B cell (primary cell): Measurements from ENCODE around the gene PACSIN2. TPM values are rescaled to one million over a fixed set of nuclear protein-coding genes. Genes with fewer than 3 reads are reported as not detected.
A peak's percentile ranks its signal among the peaks of the same experiment; 100 is the strongest.

Experiments used
- ATAC-seq: fragments of 200-7000 bp; cut with Tn5 transposase; one replicate; pipeline ENCODE4 v1.10.0; 2021; ENCODE audit warnings: low read depth, mild to moderate bottlenecking, moderate number of reproducible peaks, moderate library complexity
- CTCF ChIA-PET: fragments of 350-600 bp; sonication (Branson Sonifier 250); formaldehyde crosslinking; loops from one replicate; lab custom pipeline; 2021; ENCODE audit warnings: antibody characterized with exemption, inconsistent platforms; lab: Charles Lee
- POLR2A ChIA-PET: fragments of 350-600 bp; sonication (Branson Sonifier 250); formaldehyde crosslinking; loops from one replicate; lab custom pipeline; 2021; ENCODE audit warnings: antibody characterized with exemption; lab: Charles Lee
- DNase-seq: peaks from one replicate; pipeline ENCODE4 v3.0.0; 2013
- H2AFZ ChIP-seq: 2 replicates; pipeline ENCODE4 v1.6.1; 2012; ENCODE audit warnings: mild to moderate bottlenecking, low read depth, low read length; ENCODE audit not compliant: insufficient read depth, poor library complexity, severe bottlenecking
- H3K27ac ChIP-seq, 2 donors: 1 replicate in 1 of 2; 2 replicates in 1 of 2; pipeline ENCODE4 v1.5.1; 2012 to 2013; ENCODE audit warnings: low read length in 2 of 2, mild to moderate bottlenecking in 2 of 2, moderate library complexity in 1 of 2
- H3K27me3 ChIP-seq, 4 experiments: fragments of 200-600 bp in 1 of 4; sonication (generic) in 1 of 4; replicated peaks in 1 of 4; 1 replicate in 2 of 4; 2 replicates in 2 of 4; pipeline versions ENCODE4 v1.6.1 to v1.7.0; 2013 to 2016; ENCODE audit warnings: low read length in 3 of 4, mild to moderate bottlenecking in 2 of 4, mixed read lengths in 1 of 4, moderate library complexity in 1 of 4; ENCODE audit not compliant: insufficient read depth in 4 of 4, control insufficient read depth in 3 of 4; ENCODE audit errors: control extremely low read depth in 1 of 4
- H3K36me3 ChIP-seq, 2 experiments: replicated peaks in 1 of 2; 1 replicate in 1 of 2; 2 replicates in 1 of 2; pipeline versions ENCODE4 v1.6.1 to v1.7.1; 2013; ENCODE audit warnings: low read length in 1 of 2; ENCODE audit not compliant: insufficient read depth in 2 of 2, control insufficient read depth in 1 of 2; ENCODE audit errors: control extremely low read depth in 1 of 2, extremely low read depth in 1 of 2
- H3K4me1 ChIP-seq, 2 donors: fragments of 200-600 bp in 1 of 2; sonication (generic) in 1 of 2; 1 replicate in 1 of 2; 2 replicates in 1 of 2; pipeline versions ENCODE4 v1.5.1 to v1.6.1; 2013 to 2017; ENCODE audit warnings: low read length in 2 of 2; ENCODE audit not compliant: control insufficient read depth in 2 of 2, insufficient read depth in 2 of 2
- H3K4me2 ChIP-seq: replicated peaks from 2 replicates; pipeline ENCODE3; 2012; ENCODE audit warnings: mild to moderate bottlenecking, low read depth, low read length; ENCODE audit not compliant: poor library complexity, severe bottlenecking
- H3K4me3 ChIP-seq, 5 experiments: fragments of 200-600 bp in 1 of 5; sonication (generic) in 1 of 5; 1 replicate in 3 of 5; 2 replicates in 2 of 5; pipeline versions ENCODE4 v1.5.1 to v1.7.0; 2011 to 2016; ENCODE audit warnings: low read length in 4 of 5, mild to moderate bottlenecking in 4 of 5, low read depth in 2 of 5, control low read depth in 1 of 5, moderate library complexity in 1 of 5; ENCODE audit not compliant: insufficient read depth in 1 of 5; ENCODE audit errors: control extremely low read depth in 1 of 5, extremely low read depth in 1 of 5
- H3K79me2 ChIP-seq: fragments of 200-600 bp; sonication (generic); one replicate; pipeline ENCODE4 v1.6.0; 2016; ENCODE audit warnings: low read length; ENCODE audit not compliant: control insufficient read depth, insufficient read depth
- H3K9ac ChIP-seq: fragments of 200-600 bp; sonication (generic); 2 replicates; pipeline ENCODE4 v1.6.1; 2017; ENCODE audit warnings: mild to moderate bottlenecking, low read length, moderate library complexity
- H3K9me3 ChIP-seq, 3 donors: one replicate each; pipeline versions ENCODE4 v1.6.1 to v1.7.1; 2013; ENCODE audit warnings: low read length in 2 of 3; ENCODE audit not compliant: control insufficient read depth in 2 of 3, insufficient read depth in 1 of 3; ENCODE audit errors: control extremely low read depth in 1 of 3
- H4K20me1 ChIP-seq: 2 replicates; pipeline ENCODE4 v1.6.0; 2012; ENCODE audit warnings: mild to moderate bottlenecking, low read length; ENCODE audit not compliant: insufficient read depth, control insufficient read depth, poor library complexity, severe bottlenecking
- H3K27ac Mint-ChIP-seq: one replicate; pipeline ENCODE4 v1.8.0; 2021; ENCODE audit warnings: mixed read lengths
- H3K27me3 Mint-ChIP-seq: one replicate; pipeline ENCODE4 v1.8.0; 2021; ENCODE audit warnings: mixed read lengths
- H3K4me1 Mint-ChIP-seq: one replicate; pipeline ENCODE4 v1.8.0; 2021; ENCODE audit warnings: mixed read lengths
- H3K4me3 Mint-ChIP-seq: one replicate; pipeline ENCODE4 v1.8.0; 2021; ENCODE audit warnings: mixed read lengths
- H3K9me3 Mint-ChIP-seq: one replicate; pipeline ENCODE4 v1.8.0; 2022; ENCODE audit warnings: mixed read lengths; ENCODE audit not compliant: insufficient read depth
- EZH2 ChIP-seq: IDR thresholded peaks from 2 replicates; pipeline ENCODE4 v1.6.1; 2012; ENCODE audit warnings: borderline replicate concordance, low read depth, mild to moderate bottlenecking, moderate library complexity, low read length; ENCODE audit not compliant: insufficient read depth, poor library complexity, severe bottlenecking
- WGBS: methylation state at CpG from one replicate; pipeline ENCODE4 v1.1.5; 2013; ENCODE audit warnings: missing lambda C conversion rate; ENCODE audit not compliant: insufficient coverage; 5-methylcytosine and 5-hydroxymethylcytosine counted together
- intact Hi-C: fragments of 100-400 bp; cut with micrococcal nuclease; formaldehyde crosslinking; loops from one replicate; pipeline ENCODE4 v1.10.0; 2022
- polyA plus RNA-seq: library from polyadenylated mRNA; depleted of rRNA; stranded (reverse); fragments of >200 nt; gene quantifications from 2 replicates; pipeline ENCODE4 v1.2.3, GENCODE V29; 2012
- total RNA-seq, 2 donors: library from RNA; stranded (reverse); fragments of 120-200 nt in 1 of 2; gene quantifications; 1 replicate in 1 of 2; 2 replicates in 1 of 2; pipeline versions ENCODE4 v1.2.3 to v1.2.4, GENCODE V29; 2013 to 2022
- TF ChIP-seq, protein P1 (sequence below): fragments of 200-600 bp; IDR thresholded peaks from one replicate; pipeline ENCODE4 v1.8.0; 2022; ENCODE audit warnings: antibody characterized with exemption, mild to moderate bottlenecking

The PACSIN2 gene
- total and polyA plus RNA-seq, 2 donors (not counting 1 experiment from before 2014, with no cell fraction given), result 26.9 to 59.3 TPM

DNA sequence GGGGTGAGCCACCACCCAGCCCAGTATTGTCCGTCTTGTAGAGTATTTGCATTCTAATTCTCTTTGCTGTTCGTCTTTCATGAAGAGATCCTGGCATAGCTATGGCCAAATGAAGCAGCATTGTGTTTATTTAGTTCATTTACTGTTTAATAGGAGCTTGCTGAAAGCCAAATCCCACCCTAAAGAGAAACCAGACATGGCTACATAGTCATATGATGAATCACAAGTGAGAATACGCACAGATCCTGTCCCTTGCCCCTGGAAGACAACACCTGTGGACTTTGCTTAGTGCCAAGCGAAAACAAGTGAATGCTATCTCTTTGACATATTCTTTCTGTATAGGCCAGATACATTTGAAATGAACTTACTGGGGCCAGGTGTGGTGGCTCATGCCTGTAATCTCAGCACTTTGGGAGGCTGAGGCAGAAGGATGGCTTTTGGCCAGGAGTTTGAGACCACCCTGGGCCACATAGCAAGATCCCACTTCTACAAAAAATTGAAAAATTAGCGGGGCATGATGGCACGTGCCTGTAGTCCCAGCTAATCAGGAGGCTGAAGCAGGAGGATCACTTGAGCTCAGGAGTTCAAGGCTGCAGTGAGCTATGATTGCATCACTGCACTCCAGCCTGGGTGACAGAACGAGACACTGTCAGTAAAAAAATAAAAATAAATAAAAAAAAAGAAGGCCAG, 152.8 kb downstream of the PACSIN2 start:
- Histone ChIP-seq H2AFZ (no peak overlapping the region), H3K79me2 (no peaks in the 10 kb centered on the region), H3K27ac (no peak overlapping the region), H4K20me1 (no peaks in the 10 kb centered on the region), H3K27me3 (no peaks in the 10 kb centered on the region), H3K9me3 (peaks cover 0 to 23% (median 3%) of the 10 kb centered on the region in 3 donors), H3K36me3 (no peaks in the 10 kb centered on the region), H3K4me1 (peaks cover 26 to 47% of the 10 kb centered on the region in 2 donors), H3K4me3 (no peak overlapping the region), H3K9ac (no peak overlapping the region), H3K4me2 (no peak overlapping the region)
- CTCF ChIA-PET, result interaction anchor here (0.6 to 1.9 kb wide), 5 partner anchors 9 to 228 kb away, joined by 3 to 7 read pairs (median 3); no protein-coding TSS in a partner anchor
- Mint-ChIP-seq H3K4me1 (peaks cover 36% of the 10 kb centered on the region), H3K27ac (peak overlapping the region; percentile 33), H3K27me3 (no peaks in the 10 kb centered on the region), H3K4me3 (peak overlapping the region; percentile 10), H3K9me3 (peaks cover 6% of the 10 kb centered on the region)
- 100% methylated on average over 4 of the region's 7 CpGs for WGBS
- no peak for ATAC-seq
- no peak for TF ChIP-seq EZH2
- TF ChIP-seq, protein P1, sequence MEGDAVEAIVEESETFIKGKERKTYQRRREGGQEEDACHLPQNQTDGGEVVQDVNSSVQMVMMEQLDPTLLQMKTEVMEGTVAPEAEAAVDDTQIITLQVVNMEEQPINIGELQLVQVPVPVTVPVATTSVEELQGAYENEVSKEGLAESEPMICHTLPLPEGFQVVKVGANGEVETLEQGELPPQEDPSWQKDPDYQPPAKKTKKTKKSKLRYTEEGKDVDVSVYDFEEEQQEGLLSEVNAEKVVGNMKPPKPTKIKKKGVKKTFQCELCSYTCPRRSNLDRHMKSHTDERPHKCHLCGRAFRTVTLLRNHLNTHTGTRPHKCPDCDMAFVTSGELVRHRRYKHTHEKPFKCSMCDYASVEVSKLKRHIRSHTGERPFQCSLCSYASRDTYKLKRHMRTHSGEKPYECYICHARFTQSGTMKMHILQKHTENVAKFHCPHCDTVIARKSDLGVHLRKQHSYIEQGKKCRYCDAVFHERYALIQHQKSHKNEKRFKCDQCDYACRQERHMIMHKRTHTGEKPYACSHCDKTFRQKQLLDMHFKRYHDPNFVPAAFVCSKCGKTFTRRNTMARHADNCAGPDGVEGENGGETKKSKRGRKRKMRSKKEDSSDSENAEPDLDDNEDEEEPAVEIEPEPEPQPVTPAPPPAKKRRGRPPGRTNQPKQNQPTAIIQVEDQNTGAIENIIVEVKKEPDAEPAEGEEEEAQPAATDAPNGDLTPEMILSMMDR, result no peak
- intact Hi-C loops, result loop anchor here (10.0 kb wide), 1 partner anchor 273 kb away; no protein-coding TSS in a partner anchor
- POLR2A ChIA-PET, result interaction anchor here (0.6 to 0.9 kb wide), 5 partner anchors 62 to 308 kb away, joined by 3 to 7 read pairs (median 3); partner anchors contain the start of gene SERHL2
- DNase-seq, result no peak

DNA sequence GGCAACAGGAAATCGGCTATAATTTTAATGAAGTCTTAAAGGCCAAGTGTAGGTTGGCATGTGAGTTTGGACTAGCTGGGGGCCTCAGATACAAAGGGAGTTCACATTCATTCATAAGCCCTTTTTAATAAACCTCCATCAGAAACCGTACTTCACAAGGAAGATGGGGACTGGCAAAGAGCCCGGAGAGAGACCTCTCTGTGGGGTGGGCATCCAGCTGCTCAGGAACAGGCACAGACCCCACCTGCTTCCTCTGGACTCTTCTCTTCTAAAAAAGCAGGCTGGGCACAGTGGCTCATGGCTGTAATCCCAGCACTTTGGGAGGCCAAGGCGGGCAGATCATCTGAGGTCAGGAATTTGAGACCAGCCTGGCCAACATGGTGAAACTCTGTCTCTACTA, 154.0 kb downstream of the PACSIN2 start:
- H3K4me2 ChIP-seq, result peak overlapping the region; percentile 45
- no peaks in the 10 kb centered on the region for H3K27me3 Mint-ChIP-seq

More for the DNA sequence above, 154.0 kb downstream of the PACSIN2 start:
- Histone ChIP-seq H3K36me3 (no peaks in the 10 kb centered on the region), H3K4me3 (no peak overlapping the region), H3K4me1 (peaks cover 29 to 52% of the 10 kb centered on the region in 2 donors), H3K9me3 (peaks cover 0 to 23% (median 3%) of the 10 kb centered on the region in 3 donors), H2AFZ (no peak overlapping the region), H3K27me3 (no peaks in the 10 kb centered on the region), H3K79me2 (peaks cover 6% of the 10 kb centered on the region), H3K27ac (peak overlapping the region; percentile 12 to 47), H4K20me1 (peaks cover 5% of the 10 kb centered on the region), H3K9ac (no peak overlapping the region)
- Mint-ChIP-seq H3K4me3 (peak overlapping the region; percentile 53), H3K4me1 (peaks cover 40% of the 10 kb centered on the region), H3K9me3 (peaks cover 6% of the 10 kb centered on the region), H3K27ac (peak overlapping the region; percentile 56)
- intact Hi-C loops, result loop anchor here (10.0 kb wide), 1 partner anchor 274 kb away; no protein-coding TSS in a partner anchor
- POLR2A ChIA-PET, result no interaction called here
- TF ChIP-seq, protein P1, result no peak
- TF ChIP-seq EZH2, result no peak
- no peak for ATAC-seq
- CTCF ChIA-PET, result interaction anchor here (1.5 kb wide), 1 partner anchor 9 kb away, joined by 3 read pairs; no protein-coding TSS in a partner anchor
- DNase-seq, result no peak
- 27% methylated on average over 2 of the region's 4 CpGs for WGBS
